GM23338 (cell line): ENCODE measurements around the gene USP36. TPM values are rescaled to one million over a fixed set of nuclear protein-coding genes. Genes with fewer than 3 reads are reported as not detected.

Experiments used
- ATAC-seq: fragments of 200-7000 bp; cut with Tn5 transposase; 3 replicates; pipeline ENCODE4 v1.9.1; 2020
- DNase-seq: peaks from one replicate; pipeline ENCODE4 v3.0.0-alpha.2; 2015; ENCODE audit warnings: low spot score
- H2AFZ ChIP-seq: fragments of 200-600 bp; sonication (generic); 2 replicates; pipeline ENCODE4 v1.8.0; 2016; ENCODE audit warnings: antibody characterized with exemption, mild to moderate bottlenecking, moderate library complexity
- H3F3A ChIP-seq: fragments of 200-600 bp; sonication (generic); replicated peaks from 2 replicates; pipeline ENCODE4 v1.8.0; 2017; ENCODE audit warnings: antibody characterized with exemption, mixed run types, low read depth
- H3K27ac ChIP-seq: fragments of 200-600 bp; sonication (generic); 2 replicates; pipeline ENCODE4 v1.6.1; 2016; ENCODE audit warnings: low read depth
- H3K27me3 ChIP-seq: fragments of 200-600 bp; sonication (generic); 2 replicates; pipeline ENCODE4 v1.8.0; 2016; ENCODE audit warnings: mild to moderate bottlenecking, mixed run types, moderate library complexity; ENCODE audit not compliant: insufficient read depth
- H3K36me3 ChIP-seq: fragments of 200-600 bp; sonication (generic); 2 replicates; pipeline ENCODE4 v1.8.0; 2016; ENCODE audit warnings: mild to moderate bottlenecking; ENCODE audit not compliant: insufficient read depth
- H3K4me1 ChIP-seq: fragments of 200-600 bp; sonication (generic); 2 replicates; pipeline ENCODE4 v1.8.0; 2016; ENCODE audit warnings: mild to moderate bottlenecking, moderate library complexity; ENCODE audit not compliant: insufficient read depth
- H3K4me2 ChIP-seq: fragments of 200-600 bp; sonication (generic); 2 replicates; pipeline ENCODE4 v1.7.1; 2017; ENCODE audit warnings: mixed run types
- H3K4me3 ChIP-seq: fragments of 200-600 bp; sonication (generic); 2 replicates; pipeline ENCODE4 v1.6.1; 2016; ENCODE audit warnings: mixed run types
- H3K79me2 ChIP-seq: fragments of 200-600 bp; sonication (generic); replicated peaks from 2 replicates; pipeline ENCODE4 v1.8.0; 2017; ENCODE audit warnings: mild to moderate bottlenecking; ENCODE audit not compliant: insufficient read depth
- H3K9me2 ChIP-seq: fragments of 200-600 bp; sonication (generic); 2 replicates; pipeline ENCODE4 v1.8.0; 2017; ENCODE audit not compliant: insufficient read depth
- H4K20me1 ChIP-seq: fragments of 200-600 bp; sonication (generic); replicated peaks from 2 replicates; pipeline ENCODE4 v1.8.0; 2017; ENCODE audit warnings: mild to moderate bottlenecking; ENCODE audit not compliant: insufficient read depth
- H3K27ac Mint-ChIP-seq: 2 replicates; pipeline ENCODE4 v1.8.0; 2020; ENCODE audit warnings: inconsistent platforms, mild to moderate bottlenecking, moderate library complexity, mixed read lengths
- H3K27me3 Mint-ChIP-seq: 3 replicates; pipeline ENCODE4 v1.8.0; 2022; ENCODE audit warnings: low read depth, mild to moderate bottlenecking, moderate library complexity, mixed read lengths, inconsistent platforms; ENCODE audit not compliant: insufficient read depth, poor library complexity
- H3K36me3 Mint-ChIP-seq: 3 replicates; pipeline ENCODE4 v1.8.0; 2021; ENCODE audit warnings: low read depth, mild to moderate bottlenecking, inconsistent platforms, moderate library complexity, mixed read lengths
- H3K4me1 Mint-ChIP-seq: 3 replicates; pipeline ENCODE4 v1.8.0; 2020; ENCODE audit warnings: mild to moderate bottlenecking, inconsistent platforms, mixed read lengths
- H3K4me3 Mint-ChIP-seq: 3 replicates; pipeline ENCODE4 v1.8.0; 2021; ENCODE audit warnings: moderate library complexity, mild to moderate bottlenecking, inconsistent platforms, mixed read lengths
- H3K9me3 Mint-ChIP-seq: 3 replicates; pipeline ENCODE4 v1.8.0; 2020; ENCODE audit warnings: moderate library complexity, mild to moderate bottlenecking, inconsistent platforms, mixed read lengths
- EZH2 ChIP-seq: fragments of 200-600 bp; sonication (generic); IDR thresholded peaks from one replicate; pipeline ENCODE4 v1.8.0; 2017; ENCODE audit warnings: antibody characterized with exemption, mild to moderate bottlenecking, low read depth; ENCODE audit not compliant: unreplicated experiment
- JUNB ChIP-seq: IDR thresholded peaks from one replicate; pipeline ENCODE4 v1.6.1; 2016; ENCODE audit warnings: antibody characterized with exemption; ENCODE audit not compliant: unreplicated experiment
- POLR2AphosphoS5 ChIP-seq: IDR thresholded peaks from 2 replicates; pipeline ENCODE4 v1.6.1; 2016; ENCODE audit warnings: antibody characterized with exemption, low read depth
- STAT1 ChIP-seq: IDR thresholded peaks from one replicate; pipeline ENCODE4 v1.6.1; 2016; ENCODE audit warnings: antibody characterized with exemption; ENCODE audit not compliant: unreplicated experiment
- ZNF114 ChIP-seq: fragments of 250-450 bp; sonication (Bioruptor Pico); IDR thresholded peaks from 2 replicates; pipeline ENCODE4 v1.5.0; 2020; ENCODE audit warnings: mild to moderate bottlenecking, moderate library complexity
- ZNF331 ChIP-seq: fragments of 250-450 bp; sonication (Bioruptor Pico); IDR thresholded peaks from 2 replicates; pipeline ENCODE4 v1.5.0; 2020; ENCODE audit warnings: low read depth, mild to moderate bottlenecking, moderate library complexity
- polyA plus RNA-seq: library from polyadenylated mRNA; unstranded; fragments of >200 nt; fragmentation: Nextera tagmentation; extraction: Ambion mirVana; gene quantifications from 2 replicates; pipeline ENCODE4 v1.2.1, GENCODE V29; 2016
- total RNA-seq: library from RNA; depleted of rRNA; stranded (reverse); fragments of >200 nt; shearing (Covaris generic); gene quantifications from 2 replicates; pipeline ENCODE4 v1.2.3, GENCODE V29; 2014
- TF ChIP-seq, protein P1 (sequence below), 2 experiments: fragments of 200-600 bp in 1 of 2; sonication (generic) in 1 of 2; conservative IDR thresholded peaks; 2 replicates each; pipeline versions ENCODE4 v1.5.1 to v1.6.1; 2016 to 2017; ENCODE audit warnings: antibody characterized with exemption in 2 of 2, low read depth in 2 of 2, mild to moderate bottlenecking in 2 of 2, moderate library complexity in 1 of 2
- TF ChIP-seq, protein P2 (sequence below): fragments of 250-450 bp; sonication (Bioruptor Pico); IDR thresholded peaks from 2 replicates; pipeline ENCODE4 v1.5.0; 2020; ENCODE audit warnings: mild to moderate bottlenecking, moderate library complexity
- TF ChIP-seq, protein P3 (sequence below): IDR thresholded peaks from one replicate; pipeline ENCODE4 v1.6.1; 2018; ENCODE audit warnings: antibody characterized with exemption; ENCODE audit not compliant: unreplicated experiment
- TF ChIP-seq, protein P4 (sequence below): IDR thresholded peaks from 2 replicates; pipeline ENCODE4 v1.6.1; 2016; ENCODE audit warnings: antibody characterized with exemption

Gene USP36
- total and polyA plus RNA-seq, 2 experiments from 2014 or later: 36.2 to 55.5 TPM

DNA sequence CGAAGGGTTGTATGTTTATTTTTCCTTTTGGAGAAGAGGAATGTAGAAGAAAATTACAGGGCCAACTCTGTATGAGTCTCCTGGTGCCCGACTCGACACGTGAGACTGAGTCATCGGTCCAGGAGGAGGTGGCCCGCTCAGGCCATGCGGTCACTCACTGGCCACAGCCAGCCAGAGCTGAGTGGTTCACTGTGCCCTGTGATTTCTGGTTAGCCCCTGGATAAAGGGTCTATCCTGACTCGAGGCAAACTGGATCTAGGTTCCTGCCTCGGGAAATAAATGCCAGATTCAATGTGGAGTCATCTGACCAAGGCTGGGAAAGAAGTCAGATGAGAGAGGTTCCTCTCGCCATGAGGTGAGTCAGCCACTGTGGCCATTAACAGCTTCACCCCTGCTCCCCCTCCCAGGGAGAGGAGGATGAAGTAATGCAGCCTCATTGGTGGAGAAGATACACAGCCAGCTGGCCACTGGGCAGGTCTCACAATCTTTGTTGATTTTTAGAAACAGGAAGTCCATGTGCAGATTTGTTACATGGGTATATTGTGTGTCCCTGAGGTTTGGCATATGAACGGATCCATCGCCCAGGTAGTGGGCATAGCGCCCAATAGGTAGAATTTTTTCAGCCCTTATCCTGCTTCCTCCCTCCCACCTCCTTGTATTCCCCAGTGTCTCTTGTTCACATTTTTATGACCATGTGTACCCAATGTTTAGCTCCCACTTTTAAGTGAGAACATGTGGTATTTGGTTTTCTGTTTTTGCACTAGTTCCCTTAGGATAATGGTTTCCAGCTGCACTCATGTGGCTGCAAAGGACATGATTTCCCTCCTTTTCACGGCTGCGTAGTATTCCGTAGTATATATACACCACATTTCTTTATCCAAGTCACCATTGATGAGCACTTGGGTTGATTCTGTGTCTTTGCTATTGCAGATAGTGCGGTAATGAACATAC is 21.7 kb upstream of the USP36 start (continued):
- TF ChIP-seq, protein P1, sequence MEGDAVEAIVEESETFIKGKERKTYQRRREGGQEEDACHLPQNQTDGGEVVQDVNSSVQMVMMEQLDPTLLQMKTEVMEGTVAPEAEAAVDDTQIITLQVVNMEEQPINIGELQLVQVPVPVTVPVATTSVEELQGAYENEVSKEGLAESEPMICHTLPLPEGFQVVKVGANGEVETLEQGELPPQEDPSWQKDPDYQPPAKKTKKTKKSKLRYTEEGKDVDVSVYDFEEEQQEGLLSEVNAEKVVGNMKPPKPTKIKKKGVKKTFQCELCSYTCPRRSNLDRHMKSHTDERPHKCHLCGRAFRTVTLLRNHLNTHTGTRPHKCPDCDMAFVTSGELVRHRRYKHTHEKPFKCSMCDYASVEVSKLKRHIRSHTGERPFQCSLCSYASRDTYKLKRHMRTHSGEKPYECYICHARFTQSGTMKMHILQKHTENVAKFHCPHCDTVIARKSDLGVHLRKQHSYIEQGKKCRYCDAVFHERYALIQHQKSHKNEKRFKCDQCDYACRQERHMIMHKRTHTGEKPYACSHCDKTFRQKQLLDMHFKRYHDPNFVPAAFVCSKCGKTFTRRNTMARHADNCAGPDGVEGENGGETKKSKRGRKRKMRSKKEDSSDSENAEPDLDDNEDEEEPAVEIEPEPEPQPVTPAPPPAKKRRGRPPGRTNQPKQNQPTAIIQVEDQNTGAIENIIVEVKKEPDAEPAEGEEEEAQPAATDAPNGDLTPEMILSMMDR (conservative IDR thresholded peaks at IDR 0.05; ENCODE audit: low read depth in 2 of 2): no peak
- TF ChIP-seq STAT1: no peak
- TF ChIP-seq EZH2: no peak
- no peak for TF ChIP-seq JUNB
- no peak for TF ChIP-seq POLR2AphosphoS5
- TF ChIP-seq ZNF114 (CRISPR knock-in tag): no peak
- TF ChIP-seq ZNF331 (CRISPR knock-in tag): no peak

DNA sequence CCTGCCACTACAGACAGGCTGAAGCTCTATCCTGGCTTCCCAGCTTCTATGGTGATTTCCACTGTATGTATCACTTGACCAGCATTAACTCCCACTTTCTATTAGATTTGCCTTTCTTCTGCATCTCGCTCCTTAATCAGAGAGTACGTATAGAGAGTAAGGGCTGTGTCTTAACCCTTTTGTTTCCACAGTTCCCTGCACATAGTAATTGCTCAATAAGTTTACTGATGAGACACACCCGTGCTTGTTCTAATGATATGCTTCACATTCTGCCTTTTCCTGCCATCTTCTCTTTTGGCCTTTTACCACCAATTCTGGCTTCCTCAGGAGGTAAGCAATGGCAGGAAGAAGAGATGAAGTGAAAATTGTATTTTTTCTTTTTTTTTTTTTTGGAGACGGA is 20.6 kb upstream of the USP36 start:
- Mint-ChIP-seq H3K4me3 (no peak overlapping the region), H3K36me3 (no peaks in the 10 kb centered on the region; the same call in 2 of the 3 replicates), H3K9me3 (no peaks in the 10 kb centered on the region), H3K27ac (no peak overlapping the region), H3K27me3 (peaks cover 7% of the 10 kb centered on the region), H3K4me1 (peaks cover 4% of the 10 kb centered on the region; the same call in 2 of the 3 replicates)
- Histone ChIP-seq H3F3A (no peaks in the 10 kb centered on the region; the same call in 1 of the 2 replicates), H3K4me1 (no peaks in the 10 kb centered on the region), H3K9me2 (no peaks in the 10 kb centered on the region), H3K36me3 (no peaks in the 10 kb centered on the region), H3K4me3 (no peak overlapping the region), H3K79me2 (no peaks in the 10 kb centered on the region), H3K27me3 (no peaks in the 10 kb centered on the region), H2AFZ (no peak overlapping the region), H4K20me1 (no peaks in the 10 kb centered on the region), H3K27ac (no peak overlapping the region), H3K4me2 (no peak overlapping the region)
- DNase-seq (no peak), ATAC-seq (no peak)
- TF ChIP-seq, protein P2, sequence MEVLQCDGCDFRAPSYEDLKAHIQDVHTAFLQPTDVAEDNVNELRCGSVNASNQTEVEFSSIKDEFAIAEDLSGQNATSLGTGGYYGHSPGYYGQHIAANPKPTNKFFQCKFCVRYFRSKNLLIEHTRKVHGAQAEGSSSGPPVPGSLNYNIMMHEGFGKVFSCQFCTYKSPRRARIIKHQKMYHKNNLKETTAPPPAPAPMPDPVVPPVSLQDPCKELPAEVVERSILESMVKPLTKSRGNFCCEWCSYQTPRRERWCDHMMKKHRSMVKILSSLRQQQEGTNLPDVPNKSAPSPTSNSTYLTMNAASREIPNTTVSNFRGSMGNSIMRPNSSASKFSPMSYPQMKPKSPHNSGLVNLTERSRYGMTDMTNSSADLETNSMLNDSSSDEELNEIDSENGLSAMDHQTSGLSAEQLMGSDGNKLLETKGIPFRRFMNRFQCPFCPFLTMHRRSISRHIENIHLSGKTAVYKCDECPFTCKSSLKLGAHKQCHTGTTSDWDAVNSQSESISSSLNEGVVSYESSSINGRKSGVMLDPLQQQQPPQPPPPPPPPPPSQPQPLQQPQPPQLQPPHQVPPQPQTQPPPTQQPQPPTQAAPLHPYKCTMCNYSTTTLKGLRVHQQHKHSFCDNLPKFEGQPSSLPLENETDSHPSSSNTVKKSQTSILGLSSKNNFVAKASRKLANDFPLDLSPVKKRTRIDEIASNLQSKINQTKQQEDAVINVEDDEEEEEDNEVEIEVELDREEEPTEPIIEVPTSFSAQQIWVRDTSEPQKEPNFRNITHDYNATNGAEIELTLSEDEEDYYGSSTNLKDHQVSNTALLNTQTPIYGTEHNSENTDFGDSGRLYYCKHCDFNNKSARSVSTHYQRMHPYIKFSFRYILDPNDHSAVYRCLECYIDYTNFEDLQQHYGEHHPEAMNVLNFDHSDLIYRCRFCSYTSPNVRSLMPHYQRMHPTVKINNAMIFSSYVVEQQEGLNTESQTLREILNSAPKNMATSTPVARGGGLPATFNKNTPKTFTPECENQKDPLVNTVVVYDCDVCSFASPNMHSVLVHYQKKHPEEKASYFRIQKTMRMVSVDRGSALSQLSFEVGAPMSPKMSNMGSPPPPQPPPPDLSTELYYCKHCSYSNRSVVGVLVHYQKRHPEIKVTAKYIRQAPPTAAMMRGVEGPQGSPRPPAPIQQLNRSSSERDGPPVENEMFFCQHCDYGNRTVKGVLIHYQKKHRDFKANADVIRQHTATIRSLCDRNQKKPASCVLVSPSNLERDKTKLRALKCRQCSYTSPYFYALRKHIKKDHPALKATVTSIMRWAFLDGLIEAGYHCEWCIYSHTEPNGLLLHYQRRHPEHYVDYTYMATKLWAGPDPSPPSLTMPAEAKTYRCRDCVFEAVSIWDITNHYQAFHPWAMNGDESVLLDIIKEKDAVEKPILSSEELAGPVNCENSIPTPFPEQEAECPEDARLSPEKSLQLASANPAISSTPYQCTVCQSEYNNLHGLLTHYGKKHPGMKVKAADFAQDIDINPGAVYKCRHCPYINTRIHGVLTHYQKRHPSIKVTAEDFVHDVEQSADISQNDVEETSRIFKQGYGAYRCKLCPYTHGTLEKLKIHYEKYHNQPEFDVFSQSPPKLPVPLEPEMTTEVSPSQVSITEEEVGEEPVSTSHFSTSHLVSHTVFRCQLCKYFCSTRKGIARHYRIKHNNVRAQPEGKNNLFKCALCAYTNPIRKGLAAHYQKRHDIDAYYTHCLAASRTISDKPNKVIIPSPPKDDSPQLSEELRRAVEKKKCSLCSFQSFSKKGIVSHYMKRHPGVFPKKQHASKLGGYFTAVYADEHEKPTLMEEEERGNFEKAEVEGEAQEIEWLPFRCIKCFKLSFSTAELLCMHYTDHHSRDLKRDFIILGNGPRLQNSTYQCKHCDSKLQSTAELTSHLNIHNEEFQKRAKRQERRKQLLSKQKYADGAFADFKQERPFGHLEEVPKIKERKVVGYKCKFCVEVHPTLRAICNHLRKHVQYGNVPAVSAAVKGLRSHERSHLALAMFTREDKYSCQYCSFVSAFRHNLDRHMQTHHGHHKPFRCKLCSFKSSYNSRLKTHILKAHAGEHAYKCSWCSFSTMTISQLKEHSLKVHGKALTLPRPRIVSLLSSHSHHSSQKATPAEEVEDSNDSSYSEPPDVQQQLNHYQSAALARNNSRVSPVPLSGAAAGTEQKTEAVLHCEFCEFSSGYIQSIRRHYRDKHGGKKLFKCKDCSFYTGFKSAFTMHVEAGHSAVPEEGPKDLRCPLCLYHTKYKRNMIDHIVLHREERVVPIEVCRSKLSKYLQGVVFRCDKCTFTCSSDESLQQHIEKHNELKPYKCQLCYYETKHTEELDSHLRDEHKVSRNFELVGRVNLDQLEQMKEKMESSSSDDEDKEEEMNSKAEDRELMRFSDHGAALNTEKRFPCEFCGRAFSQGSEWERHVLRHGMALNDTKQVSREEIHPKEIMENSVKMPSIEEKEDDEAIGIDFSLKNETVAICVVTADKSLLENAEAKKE (CRISPR knock-in tag): no peak
- TF ChIP-seq, protein P3, sequence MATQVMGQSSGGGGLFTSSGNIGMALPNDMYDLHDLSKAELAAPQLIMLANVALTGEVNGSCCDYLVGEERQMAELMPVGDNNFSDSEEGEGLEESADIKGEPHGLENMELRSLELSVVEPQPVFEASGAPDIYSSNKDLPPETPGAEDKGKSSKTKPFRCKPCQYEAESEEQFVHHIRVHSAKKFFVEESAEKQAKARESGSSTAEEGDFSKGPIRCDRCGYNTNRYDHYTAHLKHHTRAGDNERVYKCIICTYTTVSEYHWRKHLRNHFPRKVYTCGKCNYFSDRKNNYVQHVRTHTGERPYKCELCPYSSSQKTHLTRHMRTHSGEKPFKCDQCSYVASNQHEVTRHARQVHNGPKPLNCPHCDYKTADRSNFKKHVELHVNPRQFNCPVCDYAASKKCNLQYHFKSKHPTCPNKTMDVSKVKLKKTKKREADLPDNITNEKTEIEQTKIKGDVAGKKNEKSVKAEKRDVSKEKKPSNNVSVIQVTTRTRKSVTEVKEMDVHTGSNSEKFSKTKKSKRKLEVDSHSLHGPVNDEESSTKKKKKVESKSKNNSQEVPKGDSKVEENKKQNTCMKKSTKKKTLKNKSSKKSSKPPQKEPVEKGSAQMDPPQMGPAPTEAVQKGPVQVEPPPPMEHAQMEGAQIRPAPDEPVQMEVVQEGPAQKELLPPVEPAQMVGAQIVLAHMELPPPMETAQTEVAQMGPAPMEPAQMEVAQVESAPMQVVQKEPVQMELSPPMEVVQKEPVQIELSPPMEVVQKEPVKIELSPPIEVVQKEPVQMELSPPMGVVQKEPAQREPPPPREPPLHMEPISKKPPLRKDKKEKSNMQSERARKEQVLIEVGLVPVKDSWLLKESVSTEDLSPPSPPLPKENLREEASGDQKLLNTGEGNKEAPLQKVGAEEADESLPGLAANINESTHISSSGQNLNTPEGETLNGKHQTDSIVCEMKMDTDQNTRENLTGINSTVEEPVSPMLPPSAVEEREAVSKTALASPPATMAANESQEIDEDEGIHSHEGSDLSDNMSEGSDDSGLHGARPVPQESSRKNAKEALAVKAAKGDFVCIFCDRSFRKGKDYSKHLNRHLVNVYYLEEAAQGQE: no peak
- TF ChIP-seq, protein P4, sequence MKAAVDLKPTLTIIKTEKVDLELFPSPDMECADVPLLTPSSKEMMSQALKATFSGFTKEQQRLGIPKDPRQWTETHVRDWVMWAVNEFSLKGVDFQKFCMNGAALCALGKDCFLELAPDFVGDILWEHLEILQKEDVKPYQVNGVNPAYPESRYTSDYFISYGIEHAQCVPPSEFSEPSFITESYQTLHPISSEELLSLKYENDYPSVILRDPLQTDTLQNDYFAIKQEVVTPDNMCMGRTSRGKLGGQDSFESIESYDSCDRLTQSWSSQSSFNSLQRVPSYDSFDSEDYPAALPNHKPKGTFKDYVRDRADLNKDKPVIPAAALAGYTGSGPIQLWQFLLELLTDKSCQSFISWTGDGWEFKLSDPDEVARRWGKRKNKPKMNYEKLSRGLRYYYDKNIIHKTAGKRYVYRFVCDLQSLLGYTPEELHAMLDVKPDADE: no peak
